GM12878 (cell line): ENCODE measurements around the gene GZF1. TPM values are rescaled to one million over a fixed set of nuclear protein-coding genes. Genes with fewer than 3 reads are reported as not detected.

Source experiments
- ATAC-seq: fragments of 200-7000 bp; cut with Tn5 transposase; 3 replicates; pipeline ENCODE4 v1.9.1; 2020; ENCODE audit warnings: mild to moderate bottlenecking, moderate library complexity
- BruUV-seq: library from RNA; stranded (reverse); fragments of 400-500 nt; replicated peaks from 2 replicates; lab custom pipeline; 2021; lab: Mats Ljungman, UMichigan
- CTCF ChIA-PET: fragments of 300-600 bp; sonication (Branson Sonifier 250); formaldehyde crosslinking; extraction: SDS; loops from one replicate; lab custom pipeline; 2021; ENCODE audit warnings: inconsistent platforms; lab: Yijun Ruan, JAX
- POLR2A ChIA-PET: fragments of 350-600 bp; formaldehyde crosslinking; extraction: SDS; loops from one replicate; lab custom pipeline; 2021; ENCODE audit warnings: inconsistent platforms; lab: Charles Lee
- RAD21 ChIA-PET: fragments of 300-600 bp; sonication (Branson Sonifier 250); formaldehyde crosslinking; loops from one replicate; lab custom pipeline; 2023; ENCODE audit warnings: antibody characterized with exemption; ENCODE audit not compliant: unreplicated experiment; lab: Charles Lee
- SMC1A ChIA-PET: fragments of 300-600 bp; sonication (Branson Sonifier 250); formaldehyde crosslinking; loops from one replicate; lab custom pipeline; 2023; ENCODE audit not compliant: unreplicated experiment, uncharacterized antibody; lab: Charles Lee
- DNase-seq: peaks from one replicate; pipeline ENCODE4 v3.0.0-alpha.2; 2011; ENCODE audit warnings: low read depth, low spot score
- FAIRE-seq: peaks from 3 replicates; lab custom pipeline; 2011; peaks lifted over from hg19 to GRCh38; lab: Jason Lieb, UNC
- H2AFZ ChIP-seq: 2 replicates; pipeline ENCODE4 v1.6.0; 2011; ENCODE audit warnings: low read depth, low read length, control low read depth; ENCODE audit not compliant: control insufficient read depth
- H3K27ac ChIP-seq: 2 replicates; pipeline ENCODE4 v1.5.1; 2011; ENCODE audit warnings: control low read depth; ENCODE audit not compliant: control insufficient read depth, insufficient read depth
- H3K27me3 ChIP-seq, 2 experiments: replicated peaks in 1 of 2; 2 replicates each; pipeline versions ENCODE4 v1.6.0 to v1.6.1; 2011; ENCODE audit warnings: low read length in 1 of 2; ENCODE audit not compliant: control insufficient read depth in 2 of 2, insufficient read depth in 2 of 2
- H3K36me3 ChIP-seq, 2 experiments: 2 replicates each; pipeline ENCODE4 v1.5.1; 2011; ENCODE audit warnings: low read length in 1 of 2; ENCODE audit not compliant: control insufficient read depth in 2 of 2, insufficient read depth in 2 of 2
- H3K4me1 ChIP-seq: 2 replicates; pipeline ENCODE4 v1.6.1; 2011; ENCODE audit warnings: mild to moderate bottlenecking, low read length, moderate library complexity, mixed read lengths; ENCODE audit not compliant: control insufficient read depth, insufficient read depth
- H3K4me2 ChIP-seq: 2 replicates; pipeline ENCODE4 v1.6.0; 2011; ENCODE audit warnings: control low read depth; ENCODE audit not compliant: control insufficient read depth, insufficient read depth
- H3K4me3 ChIP-seq: fragments of 200-600 bp; sonication (generic); 2 replicates; pipeline ENCODE4 v1.5.1; 2016
- H3K79me2 ChIP-seq: 2 replicates; pipeline ENCODE4 v1.6.0; 2011; ENCODE audit warnings: low read length; ENCODE audit not compliant: control insufficient read depth, insufficient read depth
- H3K9ac ChIP-seq: 2 replicates; pipeline ENCODE4 v1.8.0; 2011; ENCODE audit warnings: low read length, control low read depth, mixed read lengths; ENCODE audit not compliant: control insufficient read depth, insufficient read depth
- H3K9me3 ChIP-seq: replicated peaks from 3 replicates; pipeline ENCODE4 v1.5.1; 2011; ENCODE audit warnings: mild to moderate bottlenecking, low read length; ENCODE audit not compliant: control insufficient read depth, insufficient read depth
- H4K20me1 ChIP-seq: 2 replicates; pipeline ENCODE4 v1.6.0; 2011; ENCODE audit not compliant: control insufficient read depth, insufficient read depth
- BHLHE40 ChIP-seq, 2 experiments: fragments of 450-650 bp in 1 of 2; IDR thresholded peaks; 2 replicates each; pipeline ENCODE4 v1.6.1; 2011 to 2017; ENCODE audit warnings: low read depth in 2 of 2, borderline replicate concordance in 1 of 2, improper control_type of control experiment in 1 of 2, low read length in 1 of 2, mild to moderate bottlenecking in 1 of 2
- MXI1 ChIP-seq: fragments of 150-350 bp; IDR thresholded peaks from 2 replicates; pipeline ENCODE4 v1.6.1; 2011; ENCODE audit warnings: low read depth, mild to moderate bottlenecking, inconsistent platforms, low read length, improper control_type of control experiment
- PML ChIP-seq: IDR thresholded peaks from 2 replicates; pipeline ENCODE4 v1.6.1; 2012; ENCODE audit warnings: low read length, inconsistent platforms
- STAT1 ChIP-seq: fragments of 450-650 bp; conservative IDR thresholded peaks from 2 replicates; pipeline ENCODE4 v1.6.1; 2014; ENCODE audit warnings: antibody characterized with exemption, mild to moderate bottlenecking
- TBL1XR1 ChIP-seq: IDR thresholded peaks from 2 replicates; pipeline ENCODE4 v1.6.1; 2012; ENCODE audit warnings: low read depth, low read length, improper control_type of control experiment
- WGBS: methylation state at CpG from one replicate; pipeline ENCODE4 v1.1.6; 2016; ENCODE audit warnings: low lambda C conversion rate; ENCODE audit not compliant: insufficient replicate concordance, insufficient coverage; ENCODE audit errors: missing lambda C conversion rate; 5-methylcytosine and 5-hydroxymethylcytosine counted together
- in situ Hi-C: fragments of 300-500 bp; cut with MboI; formaldehyde crosslinking; loops from 9 replicates; pipeline ENCODE4 v1.14.3; 2018; ENCODE audit warnings: mixed read lengths
- intact Hi-C: fragments of 100-400 bp; cut with micrococcal nuclease; formaldehyde crosslinking; loops from one replicate; pipeline ENCODE4 v1.14.2; 2022; ENCODE audit not compliant: unreplicated experiment
- polyA plus RNA-seq, 11 experiments: library from polyadenylated mRNA; depleted of rRNA in 4 of 11; unstranded in 6 of 11; stranded (reverse) in 5 of 11; fragments of >200 nt; fragmentation: Nextera tagmentation in 4 of 11; fragmentation: Illumina TruSeq in 1 of 11; extraction: Ambion mirVana in 4 of 11; extraction: Trizol in 1 of 11; gene quantifications; 1 replicate in 1 of 11; 2 replicates in 10 of 11; pipeline versions ENCODE4 v1.2.1 to v1.2.3, GENCODE V29; 2011 to 2016; ENCODE audit warnings: inconsistent platforms in 2 of 11, missing spikeins in 2 of 11, low read depth in 1 of 11
- total RNA-seq, 4 experiments: library from RNA; depleted of rRNA in 3 of 4; stranded (reverse); fragments of >200 nt in 3 of 4; fragmentation: Illumina TruSeq in 1 of 4; extraction: Trizol in 1 of 4; gene quantifications; 2 replicates each; pipeline versions ENCODE4 v1.2.1 to v1.2.3, GENCODE V29; 2013 to 2021
- TF ChIP-seq, protein P1 (sequence below), 3 experiments: IDR thresholded peaks in 2 of 3; conservative IDR thresholded peaks in 1 of 3; 2 replicates each; pipeline ENCODE4 v1.5.1; 2011; ENCODE audit warnings: low read depth in 3 of 3, low read length in 3 of 3, mild to moderate bottlenecking in 3 of 3, control low read depth in 2 of 3, moderate library complexity in 2 of 3, inconsistent platforms in 1 of 3, mixed read lengths in 1 of 3; ENCODE audit not compliant: control insufficient read depth in 2 of 3, insufficient read depth in 1 of 3; ENCODE audit errors: extremely low read depth in 1 of 3
- TF ChIP-seq, protein P2 (sequence below): IDR thresholded peaks from 2 replicates; pipeline ENCODE4 v1.6.1; 2011; ENCODE audit warnings: low read depth, low read length, improper control_type of control experiment, borderline replicate concordance
- TF ChIP-seq, protein P3 (sequence below): IDR thresholded peaks from 2 replicates; pipeline ENCODE4 v1.6.1; 2012; ENCODE audit warnings: low read depth, low read length, improper control_type of control experiment

GZF1 gene
- total and polyA plus RNA-seq, 10 of the 15 experiments (the other 5 are each of a cell fraction or from before 2014, with no cell fraction given), result 2.2 to 19.5 (median 9.7) TPM

- Histone ChIP-seq H3K4me2 (no peak overlapping the region), H3K4me1 (peaks cover 17% of the 10 kb centered on the region), H3K79me2 (no peaks in the 10 kb centered on the region), H3K36me3 (no peaks in the 10 kb centered on the region), H3K4me3 (no peak overlapping the region), H3K27ac (no peak overlapping the region), H2AFZ (no peak overlapping the region), H4K20me1 (no peaks in the 10 kb centered on the region; the same call in 1 of the 2 replicates), H3K9me3 (no peaks in the 10 kb centered on the region; the same call in 1 of the 3 replicates), H3K9ac (no peak overlapping the region), H3K27me3 (no peaks in the 10 kb centered on the region)
- TF ChIP-seq STAT1 (no peak), BHLHE40 (IDR thresholded peaks at IDR 0.05; ENCODE audit: borderline replicate concordance in 1 of 2, low read depth in 2 of 2, low read length in 1 of 2) (peak; percentile 7 to 21; a peak in 1 of 4 replicates), MXI1 (no peak)
- WGBS, result 30% methylated on average over 8 of the region's 8 CpGs
- ATAC-seq (no peak), DNase-seq (no peak), FAIRE-seq (peak; percentile 83)
- BruUV-seq, result no TSS peak
- ChIA-PET RAD21 (interaction anchor here (0.6 to 0.9 kb wide), 2 partner anchors 9 to 21 kb away, joined by 3 read pairs; no protein-coding TSS in a partner anchor), CTCF (interaction anchor here (1.7 kb wide), 1 partner anchor 18 kb away, joined by 6 read pairs; no protein-coding TSS in a partner anchor), SMC1A (interaction anchor here (0.6 to 2.5 kb wide), 2 partner anchors 9 to 10 kb away, joined by 3 to 9 read pairs; no protein-coding TSS in a partner anchor), POLR2A (interaction anchor here (0.5 to 0.6 kb wide), 2 partner anchors 90 to 307 kb away, joined by 3 read pairs; partner anchors contain the start of gene NAPB)
- intact Hi-C loops, result no loop called here
- in situ Hi-C loops, result no loop called here
These were observed 30.3 kb upstream of the GZF1 start for GRCh38 chr20:23331450-23332350.

- no peaks in the 10 kb centered on the region for H3K79me2 ChIP-seq
- H3K4me3 ChIP-seq, result no peak overlapping the region
- H3K27ac ChIP-seq, result no peak overlapping the region
- no peaks in the 10 kb centered on the region; the same call in 1 of the 2 replicates for H4K20me1 ChIP-seq
- H3K9me3 ChIP-seq, result no peaks in the 10 kb centered on the region; the same call in 1 of the 3 replicates
- WGBS, result 18% methylated on average over 2 of the region's 2 CpGs
- H3K4me1 ChIP-seq, result peaks cover 17% of the 10 kb centered on the region
- POLR2A ChIA-PET, result interaction anchor here (0.5 kb wide), 1 partner anchor 89 kb away, joined by 3 read pairs; the partner anchor contains the start of gene NAPB
- no peak overlapping the region for H2AFZ ChIP-seq
- FAIRE-seq, result no peak
- H3K9ac ChIP-seq, result no peak overlapping the region
- DNase-seq, result no peak
- no peak for ATAC-seq
- no peaks in the 10 kb centered on the region for H3K36me3 ChIP-seq
- SMC1A ChIA-PET, result interaction anchor here (2.5 kb wide), 1 partner anchor 9 kb away, joined by 9 read pairs; no protein-coding TSS in a partner anchor
- RAD21 ChIA-PET, result interaction anchor here (0.6 to 0.9 kb wide), 2 partner anchors 8 to 20 kb away, joined by 3 read pairs; no protein-coding TSS in a partner anchor
- CTCF ChIA-PET, result interaction anchor here (1.7 kb wide), 1 partner anchor 17 kb away, joined by 6 read pairs; no protein-coding TSS in a partner anchor
- BruUV-seq, result no TSS peak
- in situ Hi-C loops (no loop called here), intact Hi-C loops (no loop called here)
- H3K27me3 ChIP-seq, result no peaks in the 10 kb centered on the region
- no peak overlapping the region for H3K4me2 ChIP-seq
- TF ChIP-seq, protein P1, sequence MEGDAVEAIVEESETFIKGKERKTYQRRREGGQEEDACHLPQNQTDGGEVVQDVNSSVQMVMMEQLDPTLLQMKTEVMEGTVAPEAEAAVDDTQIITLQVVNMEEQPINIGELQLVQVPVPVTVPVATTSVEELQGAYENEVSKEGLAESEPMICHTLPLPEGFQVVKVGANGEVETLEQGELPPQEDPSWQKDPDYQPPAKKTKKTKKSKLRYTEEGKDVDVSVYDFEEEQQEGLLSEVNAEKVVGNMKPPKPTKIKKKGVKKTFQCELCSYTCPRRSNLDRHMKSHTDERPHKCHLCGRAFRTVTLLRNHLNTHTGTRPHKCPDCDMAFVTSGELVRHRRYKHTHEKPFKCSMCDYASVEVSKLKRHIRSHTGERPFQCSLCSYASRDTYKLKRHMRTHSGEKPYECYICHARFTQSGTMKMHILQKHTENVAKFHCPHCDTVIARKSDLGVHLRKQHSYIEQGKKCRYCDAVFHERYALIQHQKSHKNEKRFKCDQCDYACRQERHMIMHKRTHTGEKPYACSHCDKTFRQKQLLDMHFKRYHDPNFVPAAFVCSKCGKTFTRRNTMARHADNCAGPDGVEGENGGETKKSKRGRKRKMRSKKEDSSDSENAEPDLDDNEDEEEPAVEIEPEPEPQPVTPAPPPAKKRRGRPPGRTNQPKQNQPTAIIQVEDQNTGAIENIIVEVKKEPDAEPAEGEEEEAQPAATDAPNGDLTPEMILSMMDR (IDR thresholded peaks at IDR 0.05 in 2 of 3, conservative IDR thresholded peaks at IDR 0.05 in 1 of 3; ENCODE audit: control insufficient read depth in 2 of 3, extremely low read depth in 1 of 3, insufficient read depth in 1 of 3, low read depth in 3 of 3, low read length in 3 of 3), result no peak
- TF ChIP-seq, protein P2, sequence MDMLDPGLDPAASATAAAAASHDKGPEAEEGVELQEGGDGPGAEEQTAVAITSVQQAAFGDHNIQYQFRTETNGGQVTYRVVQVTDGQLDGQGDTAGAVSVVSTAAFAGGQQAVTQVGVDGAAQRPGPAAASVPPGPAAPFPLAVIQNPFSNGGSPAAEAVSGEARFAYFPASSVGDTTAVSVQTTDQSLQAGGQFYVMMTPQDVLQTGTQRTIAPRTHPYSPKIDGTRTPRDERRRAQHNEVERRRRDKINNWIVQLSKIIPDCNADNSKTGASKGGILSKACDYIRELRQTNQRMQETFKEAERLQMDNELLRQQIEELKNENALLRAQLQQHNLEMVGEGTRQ, result no peak
- no peak for TF ChIP-seq TBL1XR1
- no peak for TF ChIP-seq PML
- TF ChIP-seq, protein P3, sequence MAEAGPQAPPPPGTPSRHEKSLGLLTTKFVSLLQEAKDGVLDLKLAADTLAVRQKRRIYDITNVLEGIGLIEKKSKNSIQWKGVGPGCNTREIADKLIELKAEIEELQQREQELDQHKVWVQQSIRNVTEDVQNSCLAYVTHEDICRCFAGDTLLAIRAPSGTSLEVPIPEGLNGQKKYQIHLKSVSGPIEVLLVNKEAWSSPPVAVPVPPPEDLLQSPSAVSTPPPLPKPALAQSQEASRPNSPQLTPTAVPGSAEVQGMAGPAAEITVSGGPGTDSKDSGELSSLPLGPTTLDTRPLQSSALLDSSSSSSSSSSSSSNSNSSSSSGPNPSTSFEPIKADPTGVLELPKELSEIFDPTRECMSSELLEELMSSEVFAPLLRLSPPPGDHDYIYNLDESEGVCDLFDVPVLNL, result no peak
These were observed 29.5 kb upstream of the GZF1 start for GRCh38 chr20:23332467-23332866.
